ENCODE measurements around the gene TBX15. TPM values are rescaled to one million over a fixed set of nuclear protein-coding genes. Genes with fewer than 3 reads are reported as not detected.

TBX15 gene
- total and polyA plus RNA-seq, 9 donors, result 0.08 to 0.60 (median 0.20) TPM; not detected in 1

DNA sequence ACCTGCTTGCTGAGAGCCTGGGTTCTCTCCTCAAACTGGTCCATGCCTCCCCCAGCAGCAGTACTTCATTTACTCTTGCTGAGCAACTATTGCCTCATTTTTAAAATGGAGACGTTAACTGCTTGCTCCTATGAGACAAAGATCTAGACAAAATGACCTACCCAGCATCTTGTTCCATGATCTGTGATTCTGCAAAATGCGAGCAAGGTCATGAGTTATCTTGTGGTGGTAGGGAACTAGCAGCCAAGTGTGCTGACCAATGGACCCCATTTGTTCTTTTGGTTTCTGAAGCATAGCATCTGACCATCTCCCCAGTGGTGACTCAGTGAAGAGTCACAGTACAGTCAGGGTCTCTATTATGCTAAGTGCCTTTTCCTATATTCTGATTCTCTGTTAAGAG lies 40.4 kb downstream of the TBX15 start:
- Histone ChIP-seq H3K4me1 (ENCODE audit: insufficient read depth) (no peaks in the 10 kb centered on the region), H3K36me3 (no peaks in the 10 kb centered on the region), H3K27ac (no peak overlapping the region), H3K27me3 (no peaks in the 10 kb centered on the region), H3K9me3 (no peaks in the 10 kb centered on the region), H3K4me3 (no peak overlapping the region)
- DNase-seq, result no peak
- TF ChIP-seq EP300 (IDR thresholded peaks at IDR 0.05) (no peak), POLR2A (IDR thresholded peaks at IDR 0.05) (no peak), CTCF (IDR thresholded peaks at IDR 0.05) (no peak)
- intact Hi-C loops (cut with DNase I), result no loop called here
- 67 to 78% (median 76%) methylated on average over 2 of the region's 2 CpGs for WGBS, 3 donors

GRCh38 chr1:118947003-118947765 lies 41.0 kb downstream of the TBX15 start:
- Histone ChIP-seq H3K27me3 (no peaks in the 10 kb centered on the region), H3K4me1 (ENCODE audit: insufficient read depth) (no peaks in the 10 kb centered on the region), H3K36me3 (no peaks in the 10 kb centered on the region), H3K4me3 (no peak overlapping the region), H3K27ac (no peak overlapping the region), H3K9me3 (no peaks in the 10 kb centered on the region)
- intact Hi-C loops (cut with DNase I), result no loop called here
- TF ChIP-seq EP300 (IDR thresholded peaks at IDR 0.05) (no peak), POLR2A (IDR thresholded peaks at IDR 0.05) (no peak), CTCF (IDR thresholded peaks at IDR 0.05) (no peak)
- no peak for DNase-seq
- WGBS, 3 donors, result 85 to 88% (median 86%) methylated on average over 3 of the region's 3 CpGs

- TF ChIP-seq POLR2A (IDR thresholded peaks at IDR 0.05), result no peak
- no peak for TF ChIP-seq CTCF (IDR thresholded peaks at IDR 0.05)
- no peak for TF ChIP-seq EP300 (IDR thresholded peaks at IDR 0.05)
- Histone ChIP-seq H3K36me3 (no peaks in the 10 kb centered on the region), H3K4me3 (no peak overlapping the region), H3K4me1 (ENCODE audit: insufficient read depth) (no peaks in the 10 kb centered on the region), H3K9me3 (no peaks in the 10 kb centered on the region), H3K27ac (no peak overlapping the region), H3K27me3 (no peaks in the 10 kb centered on the region)
- 17 to 38% (median 33%) methylated on average over 1 of the region's 1 CpG for WGBS, 3 donors
- DNase-seq, result no peak
- intact Hi-C loops (cut with DNase I), result no loop called here
These were observed 42.7 kb downstream of the TBX15 start for GRCh38 chr1:118945489-118945888.

- intact Hi-C loops (cut with DNase I), result no loop called here
- WGBS, 3 donors, result 65 to 87% (median 68%) methylated on average over 4 of the region's 4 CpGs
- Histone ChIP-seq H3K9me3 (no peaks in the 10 kb centered on the region), H3K27me3 (no peaks in the 10 kb centered on the region), H3K36me3 (no peaks in the 10 kb centered on the region), H3K4me3 (no peak overlapping the region), H3K4me1 (ENCODE audit: insufficient read depth) (no peaks in the 10 kb centered on the region), H3K27ac (no peak overlapping the region)
- no peak for DNase-seq
- no peak for TF ChIP-seq POLR2A (IDR thresholded peaks at IDR 0.05)
- no peak for TF ChIP-seq EP300 (IDR thresholded peaks at IDR 0.05)
- no peak for TF ChIP-seq CTCF (IDR thresholded peaks at IDR 0.05)
These were observed 43.6 kb downstream of the TBX15 start for GRCh38 chr1:118944546-118944945.
